ENCODE results near the gene WFDC9.
"Not testable (repeated sequence)": the region's sequence is repeated elsewhere in the genome, so short reads cannot be mapped to it uniquely, and the experiment has no call there.

WFDC9 gene

DNA sequence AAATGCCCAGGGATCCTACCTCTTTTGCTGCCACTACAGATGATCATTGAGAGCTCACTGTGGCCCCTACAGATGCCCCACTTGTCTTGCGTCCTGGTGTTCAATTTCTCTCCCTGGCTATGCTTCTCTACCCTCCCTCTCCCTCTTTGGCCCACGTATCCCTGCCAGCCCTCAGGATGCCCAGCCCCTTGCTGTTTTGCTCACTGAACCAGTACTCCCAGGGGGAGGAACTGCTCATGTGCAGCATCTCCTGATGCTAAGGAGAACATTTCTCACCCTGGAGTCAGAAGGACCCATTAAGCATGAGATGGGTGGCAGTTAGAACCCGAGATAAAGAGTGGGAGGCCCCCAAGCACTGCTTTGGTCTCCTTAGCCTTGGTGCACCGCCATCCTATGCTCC is at the start of gene WFDC9:
WFDC9 (minus strand) TSS at position 101 of the 400 bp plus-strand sequence. CDS start 21,103 bp downstream, outside the sequence.
- DNase-seq, result no peak

DNA sequence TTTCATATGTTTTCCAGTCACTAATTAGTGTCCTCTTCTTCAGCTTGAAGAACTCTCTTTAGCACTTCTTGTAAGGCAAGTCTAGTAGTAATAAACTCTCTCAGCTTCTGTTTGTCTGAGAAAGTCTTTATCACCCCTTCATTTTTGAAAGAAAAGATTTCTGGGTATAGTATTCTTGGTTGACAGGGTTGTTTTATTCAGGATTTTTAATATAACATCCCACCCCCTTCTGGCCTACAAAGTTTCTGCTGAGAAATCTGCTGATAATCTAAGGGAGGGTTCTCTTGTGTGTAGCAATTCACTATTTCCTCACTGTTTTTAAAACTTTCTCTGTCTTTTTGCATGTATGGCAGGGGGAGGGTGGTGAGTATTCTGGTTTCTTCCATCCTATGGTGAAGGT is 48.6 kb upstream of the WFDC9 start:
- DNase-seq, result no peak

DNA sequence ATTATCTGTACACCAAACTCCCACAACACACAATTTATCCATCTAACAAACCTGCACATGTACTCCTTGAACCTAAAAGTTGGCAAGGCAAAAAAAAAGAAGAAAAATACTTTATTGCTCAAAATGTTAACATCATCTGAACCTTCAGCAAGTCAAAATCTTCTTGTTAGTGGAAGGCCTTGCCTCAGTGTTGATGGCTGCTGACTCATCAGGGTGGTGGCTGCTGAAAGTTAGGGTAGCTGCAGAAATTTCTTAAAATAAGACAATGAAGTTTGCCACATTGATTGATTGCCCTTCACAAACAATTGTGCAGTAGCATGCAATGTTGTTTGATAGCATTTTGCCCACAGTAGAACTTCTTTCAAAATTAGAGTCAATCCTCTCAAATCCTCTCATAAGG is 41.7 kb upstream of the WFDC9 start:
- no peak for DNase-seq

DNA sequence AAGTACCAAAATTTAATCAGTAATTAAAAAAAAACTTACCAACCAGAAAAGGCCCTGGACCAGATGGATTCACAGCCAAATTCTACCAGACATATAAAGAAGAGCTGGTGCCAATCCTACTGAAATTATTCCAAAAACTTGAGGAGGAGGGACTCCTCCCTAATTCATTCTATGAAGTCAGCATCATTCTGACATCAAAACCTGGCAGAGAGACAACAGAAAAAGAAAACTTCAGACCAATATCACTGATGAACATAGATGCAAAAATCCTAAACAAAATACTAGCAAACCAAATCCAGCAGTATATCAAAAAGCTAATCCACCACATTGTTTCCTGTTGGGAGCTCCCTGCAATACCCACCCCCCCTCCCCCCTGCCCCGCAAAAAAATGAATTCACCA is 39.1 kb upstream of the WFDC9 start, which contains the start of gene WFDC11:
WFDC11 (minus strand) TSS at position 101 of the 400 bp plus-strand sequence. CDS start 19,639 bp downstream, outside the sequence.
- DNase-seq, result no peak

DNA sequence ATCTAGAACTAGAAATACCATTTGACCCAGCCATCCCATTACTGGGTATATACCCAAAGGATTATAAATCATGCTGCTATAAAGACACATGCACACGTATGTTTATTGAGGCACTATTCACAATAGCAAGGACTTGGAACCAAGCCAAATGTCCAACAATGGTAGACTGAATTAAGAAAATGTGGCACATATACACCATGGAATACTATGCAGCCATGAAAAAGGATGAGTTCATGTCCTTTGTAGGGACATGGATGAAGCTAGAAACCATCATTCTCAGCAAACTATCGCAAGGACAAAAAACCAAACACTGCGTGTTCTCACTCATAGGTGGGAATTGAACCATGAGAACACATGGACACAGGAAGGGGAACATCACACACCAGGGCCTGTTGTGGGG is 26.0 kb upstream of the WFDC9 start:
- DNase-seq, result not testable (repeated sequence)

DNA sequence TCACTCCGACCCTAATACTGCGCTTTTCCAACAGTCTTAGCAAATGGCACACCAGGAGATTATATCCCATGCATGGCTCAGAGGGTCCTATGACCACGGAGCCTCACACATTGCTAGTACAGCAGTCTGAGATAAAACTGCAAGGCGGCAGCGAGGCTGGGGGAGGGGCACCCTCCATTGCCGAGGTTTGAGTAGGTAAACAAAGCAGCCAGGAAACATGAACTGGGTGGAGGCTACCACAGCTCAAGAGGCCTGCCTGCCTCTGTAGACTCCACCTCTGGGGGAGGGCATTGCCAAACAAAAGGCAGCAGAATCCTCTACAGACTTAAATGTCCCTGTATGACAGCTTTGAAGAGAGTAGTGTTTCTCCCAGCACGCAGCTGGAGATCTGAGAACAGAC is 20.6 kb upstream of the WFDC9 start:
- DNase-seq, result peak; percentile 20

DNA sequence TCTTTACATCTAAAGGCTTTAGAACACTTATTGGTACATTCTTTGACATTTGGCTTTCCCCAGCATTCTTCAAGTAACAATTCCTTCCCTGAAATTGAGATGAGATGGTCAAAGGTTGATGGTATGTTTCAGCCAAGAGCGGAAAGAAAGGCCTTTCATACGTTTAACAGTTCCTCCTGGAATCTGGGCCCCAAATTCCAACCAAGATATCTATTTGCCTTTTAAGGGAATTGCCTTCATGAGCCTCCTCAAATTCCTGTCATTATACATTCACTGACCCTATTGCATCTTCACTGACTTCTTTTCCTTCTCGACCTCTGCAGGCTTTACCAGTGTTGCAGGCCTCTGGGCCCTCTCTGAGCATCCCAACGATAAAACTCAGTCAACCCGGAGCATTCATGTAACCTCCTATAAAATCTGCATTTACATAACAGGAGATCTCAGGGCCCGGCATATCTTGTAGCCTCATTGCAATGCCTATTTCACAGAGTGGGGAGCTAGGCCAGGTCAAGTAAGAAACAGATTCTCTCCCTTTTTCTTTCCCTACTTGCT is 18.3 kb upstream of the WFDC9 start:
- no peak for DNase-seq

DNA sequence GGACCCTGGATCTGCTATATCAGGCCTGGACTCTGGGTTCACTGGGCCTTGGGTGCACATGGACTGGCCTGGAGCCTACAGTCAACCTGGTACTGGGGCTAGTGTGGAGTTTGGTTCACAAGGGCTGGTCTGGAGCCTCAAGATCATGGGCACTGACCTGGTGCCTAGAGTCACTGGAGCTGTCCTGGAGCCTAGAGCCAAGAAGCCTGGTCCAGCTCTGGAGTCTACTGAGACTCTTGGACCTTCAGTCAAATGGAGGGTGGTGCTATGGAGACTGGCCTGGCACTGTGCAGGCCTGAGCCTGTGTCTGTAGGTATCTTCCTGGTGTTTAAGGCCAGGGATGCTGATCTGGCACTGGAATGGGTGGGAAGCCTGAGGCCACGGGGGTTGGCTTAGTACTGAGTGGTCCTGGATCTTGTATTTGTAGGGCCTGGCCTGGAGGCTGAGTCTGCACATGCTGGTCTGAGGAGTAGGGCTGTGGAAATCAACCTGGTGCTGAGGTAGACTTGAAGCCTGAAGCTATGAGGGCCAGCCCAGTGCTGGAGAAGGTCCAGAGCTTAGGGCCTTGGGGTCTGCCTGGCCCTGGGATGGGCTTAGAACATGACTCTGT is 16.5 kb upstream of the WFDC9 start:
- DNase-seq, result no peak

DNA sequence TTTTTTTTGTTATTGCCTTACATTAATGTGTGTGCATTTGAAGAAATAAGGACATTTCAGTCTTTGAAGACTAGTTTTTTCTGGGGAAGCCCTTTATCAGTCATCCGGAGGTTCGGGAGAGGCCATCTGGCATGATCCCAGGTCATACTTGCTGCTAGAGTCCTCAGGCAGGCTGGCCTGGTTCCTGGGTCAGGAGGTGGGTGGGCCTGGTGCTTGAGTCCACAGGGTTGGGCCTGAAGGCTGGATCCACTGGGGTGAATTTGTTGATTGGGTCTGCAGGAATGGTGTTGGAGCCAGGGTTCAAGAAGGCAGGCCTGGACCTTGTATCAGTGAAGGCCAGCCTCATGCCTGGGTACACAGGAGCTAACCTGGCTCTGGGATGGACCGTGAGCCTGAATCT is 15.8 kb upstream of the WFDC9 start:
- no peak for DNase-seq

DNA sequence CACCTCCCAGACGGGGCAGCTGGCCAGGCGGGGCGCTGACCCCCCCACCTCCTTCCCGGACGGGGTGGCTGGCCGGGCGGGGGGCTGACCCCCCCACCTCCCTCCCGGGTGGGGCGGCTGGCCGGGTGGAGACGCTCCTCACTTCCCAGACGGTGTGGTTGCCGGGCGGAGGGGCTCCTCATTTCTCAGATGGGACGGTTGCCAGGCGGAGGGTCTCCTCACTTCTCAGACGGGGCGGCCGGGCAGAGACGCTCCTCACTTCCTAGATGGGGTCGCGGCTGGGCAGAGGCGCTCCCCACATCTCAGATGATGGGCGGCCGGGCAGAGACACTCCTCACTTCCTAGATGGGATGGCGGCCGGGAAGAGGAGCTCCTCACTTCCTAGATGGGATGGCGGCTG is 14.8 kb upstream of the WFDC9 start:
- DNase-seq, result not testable (repeated sequence)

DNA sequence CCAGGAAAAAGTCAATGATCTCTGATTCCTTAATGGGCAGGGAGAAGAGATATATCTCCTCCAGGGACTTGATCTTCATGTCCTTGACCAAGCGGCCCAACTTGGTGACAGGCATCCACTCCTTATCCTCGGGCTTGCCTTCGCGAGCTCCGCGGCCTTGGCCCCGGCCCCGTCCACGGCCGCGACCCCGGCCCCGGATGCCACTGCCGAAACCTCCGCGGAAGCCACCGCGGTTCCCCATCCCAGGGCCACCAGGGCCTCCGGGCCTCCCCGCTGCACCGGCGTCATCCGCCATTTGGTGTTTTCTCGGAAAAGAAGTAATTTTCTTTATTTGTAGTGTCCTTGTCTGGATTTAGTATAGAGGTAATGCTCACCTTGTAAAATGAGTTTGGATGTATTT is 10.0 kb upstream of the WFDC9 start:
- not testable (repeated sequence) for DNase-seq

DNA sequence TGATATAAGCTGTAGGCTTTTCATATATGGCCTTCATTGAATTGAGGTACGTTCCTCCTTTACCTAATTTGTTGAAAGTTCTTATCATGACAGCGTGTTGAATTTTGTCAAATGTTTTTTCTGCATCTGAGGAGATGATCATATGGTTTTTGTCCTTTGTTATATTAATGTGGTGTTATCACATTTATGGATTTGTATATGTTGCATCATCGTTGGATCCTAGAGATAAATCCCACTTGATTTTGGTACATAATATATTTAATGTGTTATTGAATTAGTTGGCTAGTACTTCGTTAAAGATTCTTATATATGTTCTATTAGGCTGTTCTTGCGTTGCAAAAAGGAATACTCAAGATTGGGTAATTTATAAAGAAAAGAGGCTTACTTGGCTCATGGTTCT is 8.6 kb upstream of the WFDC9 start:
- DNase-seq, result no peak

DNA sequence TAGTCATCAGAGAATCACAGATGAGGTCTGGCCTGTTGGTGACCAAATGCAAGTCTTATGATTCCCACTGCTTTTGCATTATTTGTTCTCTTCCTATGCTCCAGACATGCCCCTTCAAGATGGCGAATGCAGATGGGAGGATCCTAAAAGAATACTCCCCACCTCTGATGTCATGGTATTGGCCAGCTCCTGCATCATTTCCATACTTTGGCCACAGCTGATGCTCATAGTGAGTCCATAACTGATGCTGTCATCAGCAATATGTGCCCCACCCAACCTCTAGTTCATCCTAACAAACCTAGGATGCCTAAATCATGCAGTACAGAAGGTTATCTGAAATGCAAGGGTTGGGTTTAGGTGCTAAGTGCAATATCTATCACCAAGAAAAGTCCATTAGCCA is 5.4 kb upstream of the WFDC9 start:
- DNase-seq, result no peak

DNA sequence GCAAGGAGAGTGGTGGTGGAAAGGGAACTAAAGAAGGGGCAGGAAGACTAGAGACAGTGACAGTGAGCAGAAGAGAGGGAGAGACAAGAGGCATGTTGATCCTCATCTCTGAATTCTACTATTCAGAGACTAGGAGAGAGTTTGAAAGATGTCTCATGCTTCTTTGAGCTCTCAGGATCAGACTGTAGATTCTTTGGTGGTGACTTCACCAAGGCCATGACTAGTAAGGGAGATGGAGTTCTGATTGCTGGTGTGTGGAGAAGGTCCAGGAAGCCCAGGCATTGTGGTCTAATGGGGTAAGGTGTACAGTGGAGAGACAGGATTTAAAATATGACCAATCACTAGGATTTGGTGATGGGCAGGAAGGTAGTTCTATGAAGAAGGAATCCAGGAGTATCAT is 713 bp downstream of the WFDC9 start:
- DNase-seq, result no peak

DNA sequence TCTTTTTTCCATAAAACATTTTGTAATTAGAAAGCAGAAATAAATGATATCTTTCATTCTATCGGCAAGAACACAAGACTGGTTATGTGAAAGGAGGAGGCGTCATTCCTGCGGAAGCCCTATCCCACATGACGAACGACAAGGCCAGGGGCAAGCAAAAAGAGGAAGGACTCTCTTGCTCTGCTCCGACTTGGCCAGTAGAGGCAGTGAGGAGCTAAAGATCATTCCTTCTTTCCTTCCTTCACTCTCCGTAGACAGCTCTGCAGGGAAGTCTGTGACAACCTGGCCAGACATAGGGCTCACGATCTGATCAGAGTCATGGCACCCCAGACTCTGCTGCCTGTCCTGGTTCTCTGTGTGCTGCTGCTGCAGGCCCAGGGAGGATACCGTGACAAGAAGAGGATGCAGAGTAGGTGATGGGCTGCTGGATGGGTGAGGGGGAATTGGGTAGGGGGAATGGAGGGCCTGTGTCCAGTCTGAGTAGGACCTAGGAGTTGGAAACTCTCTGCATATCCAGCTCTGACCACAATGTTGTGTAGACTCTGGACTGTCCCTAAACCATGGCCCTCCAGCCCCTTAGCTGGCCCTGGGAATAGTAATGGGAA is 1.5 kb downstream of the WFDC9 start, which contains the start of gene WFDC10A:
WFDC10A (plus strand) TSS at position 244 of the 605 bp plus-strand sequence; CDS start at position 319, 75 bp downstream.
- no peak for DNase-seq

DNA sequence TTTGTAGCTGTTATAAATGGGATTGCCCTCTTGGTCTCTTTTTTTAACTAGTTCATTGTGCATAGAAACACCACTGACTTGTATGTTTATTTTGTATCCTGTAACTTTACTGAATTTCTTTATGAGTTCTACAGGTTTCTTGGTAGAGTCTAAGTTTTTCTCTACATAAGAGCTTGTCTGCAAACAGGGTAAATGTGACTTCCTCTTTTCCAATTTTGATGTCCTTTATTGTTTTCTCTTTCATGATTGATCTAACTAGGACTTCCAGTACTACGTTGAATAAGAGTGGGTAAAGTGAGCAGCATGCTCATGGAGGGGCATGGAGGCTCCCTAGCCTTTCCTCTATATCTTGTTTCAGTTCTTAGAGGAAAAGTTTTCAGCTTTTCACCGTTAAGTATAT is 4.5 kb downstream of the WFDC9 start:
- DNase-seq, result no peak

DNA sequence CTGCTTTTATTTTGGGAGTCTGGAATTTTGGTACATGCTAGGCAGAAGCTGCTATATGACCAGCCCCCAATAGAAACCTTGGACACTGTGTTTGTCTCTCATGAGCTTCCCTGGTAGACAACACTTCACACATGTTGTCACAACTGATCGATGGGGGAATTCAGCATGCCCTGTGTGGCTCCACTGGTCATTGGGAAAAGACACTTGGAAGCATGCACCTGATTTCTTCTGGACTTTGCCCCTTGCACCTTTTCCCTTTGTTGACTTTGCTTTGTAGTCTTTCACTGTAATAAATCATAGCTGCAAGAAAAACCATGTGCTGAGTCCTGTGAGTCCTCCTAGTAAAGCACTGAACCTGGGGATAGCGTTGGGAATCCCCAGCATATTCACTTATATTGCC is 9.5 kb downstream of the WFDC9 start:
- DNase-seq, result no peak

DNA sequence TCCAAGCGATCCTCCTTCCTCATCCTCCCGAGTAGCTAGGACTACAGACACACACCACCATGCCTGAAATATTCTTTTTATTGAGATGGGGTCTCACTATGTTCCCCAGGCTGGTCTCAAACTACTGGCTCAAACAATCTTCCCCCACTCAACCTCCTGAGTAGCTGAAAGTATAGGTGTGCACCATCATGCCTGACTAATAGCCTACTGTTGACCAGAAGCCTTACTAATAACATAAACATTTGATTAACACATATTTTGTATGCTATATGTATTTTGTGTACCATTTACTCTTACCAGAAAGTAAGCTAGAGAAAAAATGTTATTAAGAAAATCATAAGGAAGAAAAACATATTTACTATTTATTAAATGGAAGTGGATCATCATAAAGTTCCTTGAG is 13.5 kb downstream of the WFDC9 start:
- no peak for DNase-seq

DNA sequence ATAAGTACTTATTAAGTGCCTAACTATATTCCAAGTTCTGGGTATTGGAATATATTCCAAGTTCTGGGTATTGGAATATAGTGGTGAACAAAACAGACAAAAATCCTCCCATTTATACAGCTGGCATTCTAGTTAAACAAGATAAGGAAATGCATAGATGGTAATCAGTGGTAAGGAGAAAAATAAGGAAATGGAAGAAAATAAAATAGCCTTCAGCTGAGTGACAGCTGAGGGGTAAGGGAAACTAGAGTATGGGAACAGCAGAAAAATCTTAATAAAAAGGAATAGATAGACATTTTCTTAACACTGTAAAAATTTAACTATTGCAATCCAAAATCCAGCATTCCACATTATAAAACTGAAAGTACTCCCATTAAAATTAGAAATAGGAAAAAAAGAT is 18.8 kb downstream of the WFDC9 start:
- no peak for DNase-seq

DNA sequence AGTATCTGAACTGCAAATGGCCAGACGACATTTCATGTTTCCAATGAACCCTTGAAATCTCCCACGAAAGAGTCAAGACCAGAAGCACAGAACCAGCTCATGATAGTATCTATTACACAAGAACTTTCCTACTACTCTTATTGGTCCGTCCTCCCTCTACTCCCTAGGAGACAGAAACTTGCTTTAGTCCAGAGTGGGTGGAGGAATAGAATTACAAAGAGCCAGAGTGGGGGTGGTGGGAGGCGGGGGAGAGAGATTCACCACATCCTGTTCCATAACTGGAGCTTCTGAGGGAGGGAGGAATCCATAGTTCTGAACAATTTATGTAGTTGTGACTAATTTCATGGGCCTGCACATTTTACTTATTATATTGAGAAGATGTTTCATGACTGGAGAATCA is 20.0 kb downstream of the WFDC9 start:
- no peak for DNase-seq

DNA sequence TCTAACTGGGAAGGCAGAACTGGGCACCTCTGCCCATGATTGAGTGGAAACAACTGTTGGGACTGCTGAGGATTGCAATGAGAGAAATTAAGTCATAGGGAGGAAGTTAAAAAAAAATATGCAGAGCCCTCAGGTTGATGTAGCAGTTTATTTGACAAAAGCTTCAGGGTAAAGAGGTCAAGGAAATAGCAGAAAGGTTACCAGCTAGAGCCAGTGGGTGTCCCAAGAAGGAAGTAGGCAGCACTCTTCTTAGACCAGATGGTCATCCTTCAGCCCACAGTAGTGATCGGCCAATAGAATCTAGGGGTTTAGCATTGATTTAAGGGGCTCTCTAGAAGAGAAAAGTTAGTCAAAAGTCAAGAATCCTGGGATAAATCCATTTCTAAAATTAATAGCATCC is 23.3 kb downstream of the WFDC9 start:
- DNase-seq, result no peak

DNA sequence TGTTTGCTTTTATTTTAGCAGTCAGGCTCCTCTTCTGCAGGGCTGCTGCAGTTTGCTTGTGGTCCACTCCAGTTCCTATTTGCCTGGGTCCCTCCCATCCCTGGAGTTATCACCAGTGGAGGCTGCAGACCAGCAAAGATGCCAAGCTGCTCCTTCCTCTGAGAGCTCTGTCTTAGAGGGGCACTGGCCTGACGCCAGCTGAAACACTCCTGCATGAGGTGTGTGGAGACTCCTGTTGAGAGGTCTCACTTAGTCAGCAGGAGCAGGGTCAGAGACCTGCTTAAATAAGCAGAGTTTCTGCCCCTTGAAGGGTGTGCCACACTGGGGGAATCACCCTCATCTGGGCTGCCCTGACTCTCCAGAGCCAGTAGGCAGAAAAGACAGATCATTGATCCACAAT is 35.8 kb downstream of the WFDC9 start:
- DNase-seq, result no peak

DNA sequence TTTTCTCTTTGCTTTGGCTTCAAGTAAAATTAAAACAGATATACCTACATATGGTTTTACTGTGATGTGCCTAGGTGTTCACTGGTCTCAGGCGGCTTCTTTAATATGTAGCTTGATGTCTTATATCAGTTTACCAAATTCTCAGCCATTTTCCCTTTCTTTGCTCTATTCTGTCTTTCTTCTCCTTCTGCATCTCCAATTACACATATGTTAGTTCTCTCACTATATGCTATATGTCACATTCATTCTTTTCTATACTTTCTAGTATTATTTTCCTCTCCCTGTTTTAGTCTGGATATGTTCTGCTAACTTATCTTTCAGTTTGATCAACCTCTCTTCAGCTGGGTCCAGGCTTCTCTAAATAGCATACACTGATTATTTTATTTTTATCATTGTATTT is 37.6 kb downstream of the WFDC9 start:
- no peak for DNase-seq

DNA sequence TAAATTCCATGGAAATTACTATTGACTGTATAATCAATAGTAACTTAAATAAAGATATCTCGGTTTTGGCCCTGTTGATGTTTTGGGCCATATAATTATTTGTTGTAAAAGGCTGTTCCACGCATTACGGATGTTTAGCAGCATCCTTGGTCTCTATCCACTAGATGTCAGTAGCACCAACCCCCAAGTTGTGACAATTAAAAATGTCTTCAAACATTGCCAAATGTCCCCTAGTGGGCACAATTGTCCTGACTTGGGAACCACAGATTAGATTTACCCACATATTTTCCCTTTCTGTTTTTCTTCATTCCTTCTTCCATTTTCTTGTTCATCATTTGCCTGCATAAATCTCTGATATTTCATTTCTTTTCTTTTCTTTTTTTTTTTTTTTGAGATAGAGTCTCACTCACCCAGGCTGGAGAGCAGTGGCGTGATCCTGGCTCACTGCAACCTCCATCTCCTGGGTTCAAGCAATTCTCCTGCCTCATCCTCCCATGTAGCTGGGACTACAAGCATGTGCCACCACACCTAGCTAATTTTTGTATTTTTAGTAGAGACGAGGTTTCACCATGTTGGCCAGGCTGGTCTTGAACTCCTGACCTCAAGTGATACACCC is 38.4 kb downstream of the WFDC9 start:
- peak; percentile 57 for DNase-seq
